NB4 (cell line): Measurements from ENCODE around the gene MKS1.

ENCODE experiments used
- DNase-seq: peaks from one replicate; pipeline ENCODE4 v3.0.0; 2010; ENCODE audit warnings: low read depth
- H3K4me3 ChIP-seq: one replicate; pipeline ENCODE4 v1.5.1; 2011; ENCODE audit warnings: mild to moderate bottlenecking, low read depth, low read length, moderate library complexity
- MYC ChIP-seq: IDR thresholded peaks from 2 replicates; pipeline ENCODE4 v1.6.1; 2011; ENCODE audit warnings: low read depth, low read length
- POLR2A ChIP-seq: IDR thresholded peaks from 2 replicates; pipeline ENCODE4 v1.6.1; 2011; ENCODE audit warnings: mild to moderate bottlenecking; ENCODE audit not compliant: insufficient read length; ENCODE audit errors: extremely low read depth
- TF ChIP-seq, protein P1 (sequence below): IDR thresholded peaks from one replicate; pipeline ENCODE4 v1.5.1; 2012; ENCODE audit warnings: low read depth, low read length
- TF ChIP-seq, protein P2 (sequence below): IDR thresholded peaks from 2 replicates; pipeline ENCODE4 v1.6.1; 2011; ENCODE audit warnings: low read depth, low read length

The MKS1 gene

GRCh38 chr17:58170622-58171021, 48.4 kb downstream of the MKS1 start:
- TF ChIP-seq MYC (no peak), POLR2A (no peak)
- TF ChIP-seq, protein P1, sequence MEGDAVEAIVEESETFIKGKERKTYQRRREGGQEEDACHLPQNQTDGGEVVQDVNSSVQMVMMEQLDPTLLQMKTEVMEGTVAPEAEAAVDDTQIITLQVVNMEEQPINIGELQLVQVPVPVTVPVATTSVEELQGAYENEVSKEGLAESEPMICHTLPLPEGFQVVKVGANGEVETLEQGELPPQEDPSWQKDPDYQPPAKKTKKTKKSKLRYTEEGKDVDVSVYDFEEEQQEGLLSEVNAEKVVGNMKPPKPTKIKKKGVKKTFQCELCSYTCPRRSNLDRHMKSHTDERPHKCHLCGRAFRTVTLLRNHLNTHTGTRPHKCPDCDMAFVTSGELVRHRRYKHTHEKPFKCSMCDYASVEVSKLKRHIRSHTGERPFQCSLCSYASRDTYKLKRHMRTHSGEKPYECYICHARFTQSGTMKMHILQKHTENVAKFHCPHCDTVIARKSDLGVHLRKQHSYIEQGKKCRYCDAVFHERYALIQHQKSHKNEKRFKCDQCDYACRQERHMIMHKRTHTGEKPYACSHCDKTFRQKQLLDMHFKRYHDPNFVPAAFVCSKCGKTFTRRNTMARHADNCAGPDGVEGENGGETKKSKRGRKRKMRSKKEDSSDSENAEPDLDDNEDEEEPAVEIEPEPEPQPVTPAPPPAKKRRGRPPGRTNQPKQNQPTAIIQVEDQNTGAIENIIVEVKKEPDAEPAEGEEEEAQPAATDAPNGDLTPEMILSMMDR, result no peak
- TF ChIP-seq, protein P2, sequence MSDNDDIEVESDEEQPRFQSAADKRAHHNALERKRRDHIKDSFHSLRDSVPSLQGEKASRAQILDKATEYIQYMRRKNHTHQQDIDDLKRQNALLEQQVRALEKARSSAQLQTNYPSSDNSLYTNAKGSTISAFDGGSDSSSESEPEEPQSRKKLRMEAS, result no peak
- no peak overlapping the region for H3K4me3 ChIP-seq
- no peak for DNase-seq

- no peak for DNase-seq
- no peak within 1 kb of the TSS for H3K4me3 ChIP-seq
- TF ChIP-seq POLR2A, result no peak
- no peak for TF ChIP-seq MYC
- TF ChIP-seq, protein P1, result no peak
Measured at GRCh38 chr17:58166682-58167081, 52.4 kb downstream of the MKS1 start, which contains the start of gene OR4D2. TSS of gene OR4D2 (plus strand) at chr17:58166982. CDS start at chr17:58169656, 2,674 bp downstream.

DNA sequence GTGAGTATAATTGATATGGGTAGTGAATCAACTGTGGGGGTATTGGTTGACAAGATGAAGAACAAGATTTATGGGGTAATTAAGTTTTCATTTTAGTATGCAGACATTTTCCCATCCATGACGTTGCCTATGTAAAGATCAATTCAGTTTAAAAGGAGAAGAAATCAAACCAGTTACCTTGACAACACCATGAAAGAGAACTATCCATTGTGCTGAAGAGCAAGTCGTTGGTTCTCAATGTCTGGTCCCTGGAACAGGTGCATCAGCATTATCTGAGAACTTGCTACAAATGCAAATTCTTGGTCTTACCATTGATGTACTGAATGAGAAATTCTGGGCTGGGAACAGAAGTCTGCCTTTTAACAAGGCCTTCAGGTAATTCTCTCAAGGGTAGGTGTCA, 53.1 kb downstream of the MKS1 start:
- H3K4me3 ChIP-seq, result no peak overlapping the region
- DNase-seq, result no peak
- TF ChIP-seq, protein P1, result no peak
- TF ChIP-seq, protein P2, result no peak
- TF ChIP-seq POLR2A, result no peak
- TF ChIP-seq MYC, result no peak

DNA sequence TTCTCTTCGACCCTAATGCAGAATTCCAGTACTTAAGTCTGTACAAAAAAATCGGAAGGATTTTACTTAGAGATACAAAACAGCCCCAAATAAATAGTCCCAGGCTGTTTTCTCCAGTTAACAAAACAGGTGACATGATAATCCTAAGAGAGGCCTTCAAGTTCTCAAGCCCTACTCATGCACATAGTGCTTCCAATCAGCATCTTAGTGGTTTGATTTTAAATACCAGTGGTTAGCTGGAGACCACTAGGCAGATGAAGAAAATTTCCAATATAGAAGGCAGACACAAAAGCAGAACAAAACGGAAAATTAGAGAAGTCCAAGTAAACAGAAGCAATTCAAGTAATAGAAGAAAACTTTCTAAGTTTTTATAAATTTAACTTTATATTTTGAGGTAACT, 57.5 kb downstream of the MKS1 start:
- H3K4me3 ChIP-seq, result no peak overlapping the region
- no peak for DNase-seq
- TF ChIP-seq, protein P1, result no peak
- TF ChIP-seq POLR2A (no peak), MYC (no peak)
- TF ChIP-seq, protein P2, result no peak

DNA sequence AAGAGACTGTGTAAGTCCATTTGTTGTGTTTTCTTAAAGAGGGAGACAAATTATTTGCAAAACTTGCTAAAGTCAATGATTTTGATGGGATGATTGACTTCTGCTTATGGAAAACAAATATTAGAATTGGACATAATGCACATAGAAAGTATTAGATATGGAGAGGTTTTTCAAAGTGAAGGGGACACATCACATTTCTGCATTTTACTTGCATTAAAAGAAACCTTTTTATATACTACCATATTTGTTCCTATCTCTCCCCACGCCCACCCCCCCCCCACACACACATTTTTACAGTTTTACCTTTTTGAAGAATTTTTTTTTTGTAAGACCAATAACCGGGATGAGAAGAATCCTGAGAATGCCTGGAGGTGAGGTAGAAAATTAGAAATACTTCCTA, 60.9 kb downstream of the MKS1 start:
- TF ChIP-seq POLR2A, result no peak
- TF ChIP-seq, protein P2, result no peak
- no peak for TF ChIP-seq MYC
- TF ChIP-seq, protein P1, result no peak
- H3K4me3 ChIP-seq, result no peak overlapping the region
- DNase-seq, result no peak
